NOMO-1 treated with DMSO at 0.1 percent for 48 hours (cell line): ENCODE data around the gene PPM1E.
"Not testable (repeated sequence)": the region's sequence is repeated elsewhere in the genome, so short reads cannot be mapped to it uniquely, and the experiment has no call there.

Source experiments
- DNase-seq: peaks from one replicate; lab custom pipeline; 2025; ENCODE audit not compliant: unreplicated experiment; lab: John Stamatoyannopoulos, UW

Gene PPM1E

GRCh38 chr17:58944166-58944565 is 188.5 kb downstream of the PPM1E start:
- no peak for DNase-seq

DNA sequence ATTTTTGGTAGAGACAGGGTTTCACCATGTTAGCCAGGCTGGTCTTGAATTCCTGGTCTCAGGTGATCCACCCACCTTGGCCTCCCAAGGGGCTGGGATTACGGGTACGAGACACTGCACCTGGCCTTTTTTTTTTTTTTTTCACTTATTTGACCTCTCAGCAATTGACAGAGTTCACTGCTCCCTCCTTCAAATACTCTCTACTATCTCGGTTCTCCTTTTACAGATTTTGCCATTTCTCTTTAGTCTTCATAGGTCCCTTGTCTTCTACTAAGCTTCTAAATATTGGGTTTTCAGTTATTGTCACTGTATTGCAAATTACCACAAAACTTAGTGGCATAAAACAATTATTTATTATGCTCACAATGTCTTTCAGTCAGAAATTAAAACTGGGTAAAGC is 191.8 kb downstream of the PPM1E start:
- DNase-seq = no peak

DNA sequence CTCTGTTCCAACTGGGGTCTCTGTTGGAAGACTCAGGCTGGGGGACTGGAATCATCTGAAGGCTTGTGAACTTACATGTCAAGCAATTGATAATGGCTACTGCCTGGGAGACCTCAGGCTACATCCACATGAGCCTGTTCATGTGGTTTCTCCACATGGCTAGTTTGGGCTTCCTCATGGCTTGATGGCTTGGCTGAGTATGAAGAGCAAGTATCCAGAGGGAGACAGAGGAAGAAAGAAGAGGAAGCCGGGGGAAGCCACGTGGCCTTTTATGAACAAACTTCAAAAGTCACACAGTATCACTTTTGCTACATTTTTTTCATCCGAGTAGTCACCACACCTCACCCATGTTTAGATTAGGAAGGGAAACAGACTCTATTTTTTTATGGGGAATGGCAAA is 192.2 kb downstream of the PPM1E start:
- no peak for DNase-seq

DNA sequence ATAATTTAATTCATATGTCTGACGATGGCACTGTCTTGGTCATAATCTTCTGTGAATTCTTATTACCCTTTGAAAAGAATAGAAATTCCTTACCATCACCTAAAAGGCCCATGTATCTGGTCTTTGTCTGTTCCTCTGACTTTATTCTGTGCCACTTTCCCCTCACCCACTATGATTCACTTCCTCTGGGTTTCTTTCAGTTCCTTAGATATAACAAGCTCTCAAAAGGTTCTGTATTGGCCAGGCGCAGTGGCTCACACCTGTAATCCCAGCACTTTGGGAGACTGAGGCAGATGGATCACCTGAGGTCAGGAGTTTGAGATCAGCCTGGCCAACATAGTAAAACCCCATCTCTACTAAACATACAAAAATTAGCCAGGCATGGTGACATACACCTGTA is 198.7 kb downstream of the PPM1E start:
- peak; percentile 69 for DNase-seq

DNA sequence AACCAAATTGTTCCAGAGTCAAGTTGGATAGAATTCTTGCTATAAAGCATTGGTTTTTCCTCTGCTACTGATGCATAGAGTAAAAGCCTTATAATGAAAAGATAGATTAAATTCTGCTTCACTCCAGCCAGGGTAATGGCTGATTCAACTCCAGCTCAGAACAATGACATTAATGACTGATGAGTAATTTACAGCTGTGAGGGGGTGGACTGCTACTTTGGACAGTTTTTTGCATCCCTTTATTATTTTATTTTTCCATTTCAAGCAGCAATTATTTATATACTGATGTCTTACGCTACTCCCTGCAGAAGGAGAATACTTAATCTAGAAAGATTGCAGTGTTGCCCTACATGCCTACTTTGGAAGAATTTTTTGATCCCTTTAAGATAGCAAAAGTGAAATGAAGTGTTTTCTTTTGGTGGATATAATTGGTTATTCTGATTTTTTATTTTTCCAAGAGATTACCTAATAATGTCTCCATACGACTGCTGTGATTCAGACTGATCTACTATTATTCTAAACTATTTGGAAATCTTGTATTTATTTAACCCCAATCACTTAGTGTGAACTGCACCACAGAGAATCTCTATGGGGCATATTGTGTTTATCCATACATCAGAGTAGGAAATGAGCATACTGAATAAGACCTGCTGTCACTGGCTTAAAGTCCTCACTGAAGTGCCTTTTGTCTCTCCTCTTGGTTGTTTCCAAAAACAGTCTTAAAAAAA is 201.5 kb downstream of the PPM1E start:
- DNase-seq = no peak

DNA sequence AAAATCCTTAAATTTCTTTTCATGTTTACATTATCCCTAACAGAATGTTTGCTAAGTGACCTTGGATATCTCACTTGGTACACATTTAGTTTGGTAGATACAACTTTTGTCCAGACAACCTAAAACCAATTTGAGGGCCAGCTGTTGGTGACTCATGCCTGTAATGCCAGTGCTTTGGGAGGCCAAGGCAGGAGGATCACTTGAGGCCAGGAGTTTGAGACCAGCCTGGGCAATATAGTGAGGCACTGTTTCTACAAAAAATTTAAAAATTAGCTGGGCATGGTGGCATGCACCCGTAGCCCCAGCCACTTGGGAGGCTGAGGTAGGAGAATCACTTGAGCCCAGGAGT is 202.0 kb downstream of the PPM1E start:
- DNase-seq = not testable (repeated sequence)

DNA sequence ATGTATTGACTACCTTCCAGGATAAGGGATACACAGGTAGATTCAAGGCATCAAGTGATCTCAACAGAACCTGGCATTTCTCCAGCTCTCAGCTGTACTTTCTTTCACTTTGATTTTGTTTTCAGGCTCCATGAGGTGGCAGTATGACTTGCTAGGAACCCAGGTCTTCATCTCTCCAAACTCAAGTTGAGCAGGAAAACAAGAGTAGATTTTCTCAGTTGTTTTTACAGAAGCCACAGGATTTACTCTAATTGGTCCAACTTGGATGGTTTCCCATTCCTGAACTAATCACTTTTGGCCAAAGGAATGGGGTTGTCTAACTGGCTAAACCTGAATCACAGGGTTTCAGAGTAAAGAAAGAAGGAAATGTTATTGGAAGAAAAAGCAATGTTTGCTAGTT is 204.4 kb downstream of the PPM1E start:
- DNase-seq = peak; percentile 21

- no peak for DNase-seq
Measured at GRCh38 chr17:58965221-58965620, 209.6 kb downstream of the PPM1E start.

DNA sequence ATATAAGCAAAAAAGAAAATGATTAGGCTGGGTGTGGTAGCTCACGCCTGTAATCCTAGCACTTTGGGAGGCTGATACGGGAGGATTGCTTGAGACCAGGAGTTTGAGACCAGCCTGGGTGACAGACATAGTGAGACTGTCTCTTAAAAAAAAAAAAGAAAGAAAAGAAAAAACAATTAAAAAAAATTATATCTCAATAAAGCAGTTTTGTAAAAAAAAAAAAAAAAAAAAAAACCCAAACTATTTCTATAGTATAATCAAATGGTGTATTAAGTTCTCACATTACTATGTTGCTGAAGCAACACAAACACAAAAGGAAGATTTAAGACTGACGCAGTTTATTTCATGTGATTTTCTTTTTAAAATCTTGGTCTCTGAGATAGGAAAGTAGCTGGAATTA is 210.6 kb downstream of the PPM1E start:
- no peak for DNase-seq

DNA sequence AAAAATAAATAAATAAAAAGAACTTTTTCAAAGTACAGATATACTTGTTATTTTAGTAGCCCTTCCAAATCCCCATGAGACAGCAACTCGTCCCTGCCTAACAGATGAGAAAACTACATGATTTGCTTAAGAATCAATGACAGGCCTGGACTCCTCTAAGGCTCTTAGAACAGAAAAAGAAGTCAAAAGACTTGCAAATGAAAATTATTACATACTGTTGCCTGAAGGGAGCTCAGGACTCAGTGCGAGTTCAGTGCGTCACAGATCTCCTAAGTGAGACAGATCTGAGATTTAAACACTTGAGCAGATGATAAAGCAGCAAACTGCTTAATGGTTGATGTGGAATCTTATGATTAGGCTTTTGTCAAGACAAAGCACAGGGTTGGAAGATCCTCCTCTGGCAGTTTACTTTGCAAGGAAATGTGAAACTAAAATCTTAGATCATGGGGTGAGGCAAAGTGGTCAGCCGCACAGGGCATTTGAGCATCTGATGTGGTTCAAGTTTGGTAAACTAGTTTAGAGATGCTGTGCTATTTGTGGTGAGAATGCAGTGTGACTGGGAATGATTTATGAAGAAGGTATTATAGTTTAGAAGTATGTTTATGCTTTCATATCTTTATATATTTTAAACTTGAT is 212.9 kb downstream of the PPM1E start:
- DNase-seq = no peak

DNA sequence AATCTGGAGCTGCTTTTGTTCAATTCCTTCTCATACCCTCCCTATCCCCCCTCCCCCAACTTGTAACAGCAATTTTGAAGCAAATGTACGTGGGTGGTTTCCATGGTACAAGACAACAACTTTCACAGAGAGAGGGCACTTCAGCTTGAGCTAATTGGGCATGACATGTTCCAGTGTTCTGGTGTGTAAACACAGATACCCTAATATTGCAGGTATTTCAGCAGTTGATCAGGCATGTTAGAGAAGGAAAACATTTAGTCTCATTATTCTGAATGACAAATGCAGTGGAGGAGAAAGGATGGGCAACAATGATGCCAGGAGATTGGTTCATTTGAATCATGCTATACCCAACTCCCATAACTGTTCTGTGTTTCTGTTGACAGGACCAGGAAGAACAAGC is 213.5 kb downstream of the PPM1E start:
- no peak for DNase-seq

- no peak for DNase-seq
Measured at GRCh38 chr17:58969612-58970011, 214.0 kb downstream of the PPM1E start.

DNA sequence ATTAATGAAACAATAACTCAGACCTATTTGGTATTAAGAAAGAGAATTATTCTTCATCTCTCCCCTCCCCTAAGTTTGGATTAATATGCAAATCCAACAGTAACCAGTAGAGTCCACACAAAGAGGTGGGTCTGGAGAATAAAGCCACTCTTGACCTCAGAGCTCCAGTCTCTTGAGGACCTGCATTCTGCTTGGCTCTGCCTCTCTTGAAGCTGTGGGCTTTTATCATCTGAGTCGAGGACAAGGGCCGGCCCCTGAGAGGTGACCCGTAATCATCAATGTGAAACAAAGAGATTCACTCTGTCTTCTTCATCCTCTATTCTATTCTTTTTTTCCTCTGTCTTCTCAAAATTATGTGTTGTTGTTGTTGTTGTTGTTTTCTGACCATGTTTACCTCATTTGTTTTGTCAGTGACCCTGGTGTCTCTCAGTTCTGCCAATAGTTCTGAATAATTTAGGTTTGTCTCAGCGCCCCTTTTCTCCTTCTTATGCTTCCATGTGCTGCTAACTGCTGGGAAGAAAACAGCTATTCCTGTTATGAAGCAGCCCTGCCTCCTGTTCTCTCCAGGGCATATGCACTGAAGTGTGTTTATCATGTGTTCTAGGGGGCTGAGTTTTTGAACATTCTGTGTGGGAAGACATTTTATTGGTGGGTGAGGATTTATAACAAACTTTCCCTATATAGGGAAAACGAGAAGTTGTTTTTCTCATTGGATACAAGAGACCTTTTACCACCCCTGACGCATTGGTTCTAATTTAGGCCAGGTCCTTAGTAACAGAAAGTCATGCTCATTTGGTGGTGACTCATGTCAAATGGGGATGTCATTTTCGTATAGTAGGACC is 215.2 kb downstream of the PPM1E start:
- DNase-seq = peak; percentile 44

DNA sequence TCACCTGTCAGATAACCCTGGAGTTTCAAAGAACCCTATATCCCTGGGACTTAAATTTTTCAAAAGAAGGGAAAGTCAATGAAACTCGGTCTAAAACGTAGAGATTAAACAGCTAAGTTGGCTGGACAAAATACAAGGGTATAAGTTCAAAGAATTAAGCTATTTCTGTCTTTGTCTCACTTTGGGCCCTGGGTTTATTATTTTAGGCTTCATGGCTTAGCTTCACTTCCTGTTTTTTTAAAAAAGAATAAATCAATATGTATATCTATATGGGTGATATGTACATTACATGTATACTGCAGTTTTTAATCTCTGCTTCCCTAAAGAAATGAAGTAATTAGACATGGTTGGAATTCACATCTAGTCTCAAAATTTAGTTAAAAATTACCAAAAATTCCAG is 218.7 kb downstream of the PPM1E start:
- peak; percentile 54 for DNase-seq

GRCh38 chr17:58976541-58976940 is 220.9 kb downstream of the PPM1E start:
- no peak for DNase-seq

DNA sequence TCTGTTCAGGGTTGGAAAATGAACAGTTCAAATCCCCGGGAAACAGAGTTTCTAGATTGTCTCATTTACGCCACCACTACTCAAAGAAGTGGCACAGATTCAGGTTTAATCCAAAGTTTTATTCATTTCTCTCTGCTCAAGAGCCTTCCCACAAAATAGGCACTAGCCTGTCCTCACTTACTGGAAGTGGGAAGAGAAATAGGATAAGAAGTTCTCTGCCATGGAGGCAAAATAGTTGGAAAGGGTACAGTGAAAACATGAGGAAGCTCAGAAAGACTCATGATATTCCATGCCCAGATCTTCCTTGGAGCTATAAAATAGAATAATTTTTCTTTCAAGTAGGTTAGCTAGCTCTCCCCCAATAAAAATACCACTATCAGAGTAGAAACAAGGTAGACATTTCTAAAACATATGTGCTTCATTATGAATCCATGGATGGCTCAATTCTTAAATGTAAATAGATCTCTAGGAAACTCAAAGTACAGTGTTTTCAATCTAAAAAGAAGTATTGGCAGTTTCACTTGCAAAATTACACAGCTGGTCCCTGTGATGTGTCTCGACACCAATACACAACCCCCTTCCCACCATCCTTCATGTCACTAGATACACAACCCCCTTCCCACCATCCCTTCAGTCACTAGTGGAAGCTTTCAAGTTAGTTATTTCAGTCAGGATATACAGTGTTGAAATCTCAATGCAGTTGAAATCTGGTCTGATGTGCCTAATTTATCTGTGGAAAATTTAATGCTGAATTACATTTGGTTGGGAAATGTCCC is 225.2 kb downstream of the PPM1E start:
- no peak for DNase-seq

- DNase-seq = no peak
Measured at GRCh38 chr17:58982626-58983025, 227.0 kb downstream of the PPM1E start.

GRCh38 chr17:58985367-58985766 is 229.7 kb downstream of the PPM1E start:
- DNase-seq = peak; percentile 56

GRCh38 chr17:58985971-58986370 is 230.3 kb downstream of the PPM1E start:
- DNase-seq = no peak

DNA sequence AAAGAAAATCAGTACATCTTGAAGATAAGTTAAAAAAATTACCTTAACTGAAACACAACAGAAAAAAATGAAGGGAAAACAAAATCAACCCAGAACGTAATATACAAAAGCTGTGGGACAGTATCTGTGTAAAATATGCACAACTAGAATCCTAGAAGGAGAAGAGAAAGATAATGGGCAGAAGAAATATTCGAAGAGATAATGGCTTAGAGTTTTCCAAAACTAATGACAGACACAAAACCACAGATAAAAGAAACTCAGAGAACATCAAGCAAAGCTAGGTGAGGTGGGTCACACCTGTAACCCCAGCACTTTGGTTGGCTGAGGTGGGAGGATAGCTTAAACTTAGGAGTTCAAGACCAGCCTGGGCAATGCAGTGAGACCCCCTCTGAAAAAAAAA is 234.0 kb downstream of the PPM1E start:
- DNase-seq = no peak

- DNase-seq = no peak
Measured at GRCh38 chr17:58991718-58992331, 236.2 kb downstream of the PPM1E start.
